T-helper 17 cell (primary cell): ENCODE results near the gene SCUBE3. TPM values are rescaled to one million over a fixed set of nuclear protein-coding genes. Genes with fewer than 3 reads are reported as not detected.

Experiments used
- ATAC-seq: fragments of 150-1000 bp; cut with Tn5 transposase; 2 replicates; pipeline ENCODE4 v1.10.0; 2021; ENCODE audit warnings: mild to moderate bottlenecking, moderate library complexity
- DNase-seq, 3 donors: peaks; one replicate each; pipeline versions ENCODE4 v3.0.0 to v3.0.0-alpha.2; 2020 to 2021
- H3K9me3 ChIP-seq: one replicate; pipeline ENCODE4 v1.7.0; 2013; ENCODE audit warnings: low read length, mild to moderate bottlenecking; ENCODE audit not compliant: control insufficient read depth, poor library complexity, severe bottlenecking
- H3K27ac Mint-ChIP-seq: one replicate; pipeline ENCODE4 v1.8.0; 2022; ENCODE audit warnings: mild to moderate bottlenecking, moderate library complexity, mixed read lengths
- H3K27me3 Mint-ChIP-seq: one replicate; pipeline ENCODE4 v1.8.0; 2022; ENCODE audit warnings: mixed read lengths
- H3K36me3 Mint-ChIP-seq: one replicate; pipeline ENCODE4 v1.8.0; 2022; ENCODE audit warnings: low read depth, mixed read lengths
- H3K4me1 Mint-ChIP-seq: one replicate; pipeline ENCODE4 v1.8.0; 2022; ENCODE audit warnings: mild to moderate bottlenecking, mixed read lengths
- H3K4me3 Mint-ChIP-seq: one replicate; pipeline ENCODE4 v1.8.0; 2022; ENCODE audit warnings: mild to moderate bottlenecking, moderate library complexity, mixed read lengths
- total RNA-seq, 4 donors: library from RNA in 2 of 4; stranded (reverse) in 2 of 4; gene quantifications; one replicate each; pipeline ENCODE4 v1.2.3 and lab custom pipeline; 2022 to 2026

The SCUBE3 gene
- total RNA-seq, 2 donors from 2014 or later = not detected

DNA sequence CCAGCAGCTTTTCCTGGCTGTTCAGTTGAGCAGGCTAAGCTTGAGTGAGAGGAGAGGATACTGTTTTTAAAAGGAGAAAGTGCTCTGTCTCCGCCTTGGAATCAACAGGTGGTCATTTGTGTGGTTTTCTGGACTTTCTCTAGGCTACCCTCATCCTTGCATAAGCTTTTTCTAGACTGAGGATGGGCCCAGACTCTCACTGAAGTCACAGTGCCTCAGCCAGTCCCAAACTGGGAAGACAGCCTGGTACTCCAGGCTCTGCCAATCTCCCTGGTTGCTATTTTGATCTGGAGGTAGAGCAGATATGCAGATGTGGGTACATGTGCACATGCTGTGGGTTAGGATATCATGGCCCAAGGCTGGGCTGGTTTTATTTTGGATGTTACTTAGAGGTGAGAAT is 7.0 kb downstream of the SCUBE3 start:
- H3K4me3 Mint-ChIP-seq = no peak overlapping the region
- H3K27ac Mint-ChIP-seq = no peak overlapping the region
- H3K36me3 Mint-ChIP-seq = peaks cover 15% of the 10 kb centered on the region
- no peaks in the 10 kb centered on the region for H3K9me3 ChIP-seq
- peaks cover 4% of the 10 kb centered on the region for H3K4me1 Mint-ChIP-seq
- peaks cover 70% of the 10 kb centered on the region for H3K27me3 Mint-ChIP-seq
- ATAC-seq = no peak
- DNase-seq = no peak

DNA sequence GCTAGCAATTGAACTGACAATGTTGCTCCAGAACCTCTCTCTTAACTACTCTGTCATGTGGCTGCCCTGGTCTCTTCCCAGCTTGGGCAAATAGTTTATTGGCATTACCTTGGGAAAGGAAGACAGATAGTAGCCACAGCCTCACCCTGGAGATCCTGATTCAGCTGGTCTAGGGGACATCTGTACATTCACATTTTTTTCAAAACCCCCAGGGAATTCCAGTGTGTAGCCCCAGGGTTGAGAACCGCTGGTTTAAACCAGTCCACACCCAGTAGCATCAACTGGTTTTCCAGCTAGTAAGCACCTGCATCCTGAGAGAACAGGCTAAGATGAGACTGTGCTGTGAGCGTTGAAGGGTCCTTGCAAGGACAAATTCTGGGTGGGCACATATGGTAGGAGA is 9.6 kb downstream of the SCUBE3 start:
- no peaks in the 10 kb centered on the region for H3K9me3 ChIP-seq
- DNase-seq (no peak), ATAC-seq (no peak)
- peaks cover 7% of the 10 kb centered on the region for H3K36me3 Mint-ChIP-seq
- peaks cover 43% of the 10 kb centered on the region for H3K27me3 Mint-ChIP-seq
- H3K4me1 Mint-ChIP-seq = peaks cover 4% of the 10 kb centered on the region
- H3K27ac Mint-ChIP-seq = peak overlapping the region; percentile 34
- H3K4me3 Mint-ChIP-seq = no peak overlapping the region

DNA sequence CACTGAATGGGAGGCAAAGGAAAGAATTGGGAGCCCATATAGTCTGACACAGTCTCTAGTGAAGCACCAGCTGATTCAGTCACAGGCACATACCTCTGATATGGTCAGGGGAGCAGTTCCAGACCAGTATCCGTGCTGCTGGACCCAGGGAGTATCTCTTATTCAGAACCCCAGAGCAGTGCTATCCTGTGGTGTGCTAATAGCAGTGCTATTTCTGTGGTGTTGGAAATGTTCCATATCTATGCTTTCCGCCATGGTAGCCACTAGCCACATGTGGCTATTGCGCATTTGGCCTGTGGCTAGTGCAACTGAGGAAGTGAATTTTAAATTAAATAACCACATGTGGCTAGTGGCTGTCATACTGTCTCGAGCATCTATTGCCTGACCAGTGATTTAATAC is 11.0 kb downstream of the SCUBE3 start:
- Mint-ChIP-seq H3K36me3 (peaks cover 7% of the 10 kb centered on the region), H3K27ac (no peak overlapping the region), H3K4me3 (no peak overlapping the region), H3K4me1 (peaks cover 4% of the 10 kb centered on the region), H3K27me3 (peaks cover 33% of the 10 kb centered on the region)
- no peaks in the 10 kb centered on the region for H3K9me3 ChIP-seq
- DNase-seq = no peak
- no peak for ATAC-seq

DNA sequence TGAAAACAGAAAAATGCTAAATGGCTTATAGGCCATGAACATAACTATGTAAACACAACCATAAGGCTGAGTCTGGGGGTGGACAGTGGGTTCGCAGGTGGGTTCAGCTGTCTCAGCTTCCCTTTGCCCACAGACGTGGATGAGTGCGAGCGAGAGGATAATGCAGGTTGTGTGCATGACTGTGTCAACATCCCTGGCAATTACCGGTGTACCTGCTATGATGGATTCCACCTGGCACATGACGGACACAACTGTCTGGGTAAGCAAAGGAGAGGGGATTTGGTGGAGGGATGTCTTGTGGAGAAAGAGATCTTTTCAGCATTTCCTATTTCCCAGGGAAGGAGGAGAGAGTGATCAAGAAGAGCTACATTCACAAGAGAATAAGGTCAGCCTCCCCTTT is 14.7 kb downstream of the SCUBE3 start:
- ATAC-seq = no peak
- H3K4me3 Mint-ChIP-seq = no peak overlapping the region
- H3K9me3 ChIP-seq = no peaks in the 10 kb centered on the region
- H3K36me3 Mint-ChIP-seq = peaks cover 9% of the 10 kb centered on the region
- H3K27me3 Mint-ChIP-seq = peaks cover 8% of the 10 kb centered on the region
- no peak overlapping the region for H3K27ac Mint-ChIP-seq
- peaks cover 4% of the 10 kb centered on the region for H3K4me1 Mint-ChIP-seq
- DNase-seq = no peak

DNA sequence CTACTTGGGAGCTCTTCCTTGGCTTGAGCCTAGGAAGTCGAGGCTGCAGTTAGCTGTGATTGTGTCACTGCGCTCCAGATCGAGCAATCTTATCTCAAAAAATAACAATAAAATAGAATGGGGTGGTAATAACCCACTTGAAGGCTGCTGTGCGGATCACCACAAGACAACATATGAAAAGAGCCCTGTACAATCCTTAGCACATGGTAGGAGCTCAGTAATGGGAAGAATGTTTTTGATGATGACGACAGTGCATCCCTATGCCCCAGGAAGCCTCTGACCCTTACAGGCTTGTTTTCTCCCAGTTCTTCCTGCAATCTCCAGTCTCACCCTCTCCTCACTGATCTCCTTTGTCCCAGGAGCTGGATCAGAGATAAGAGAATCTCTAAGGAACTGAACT is 15.5 kb downstream of the SCUBE3 start:
- no peak overlapping the region for H3K4me3 Mint-ChIP-seq
- DNase-seq (no peak), ATAC-seq (no peak)
- peaks cover 2% of the 10 kb centered on the region for H3K36me3 Mint-ChIP-seq
- H3K4me1 Mint-ChIP-seq = peaks cover 4% of the 10 kb centered on the region
- no peaks in the 10 kb centered on the region for H3K27me3 Mint-ChIP-seq
- H3K9me3 ChIP-seq = no peaks in the 10 kb centered on the region
- H3K27ac Mint-ChIP-seq = no peak overlapping the region

DNA sequence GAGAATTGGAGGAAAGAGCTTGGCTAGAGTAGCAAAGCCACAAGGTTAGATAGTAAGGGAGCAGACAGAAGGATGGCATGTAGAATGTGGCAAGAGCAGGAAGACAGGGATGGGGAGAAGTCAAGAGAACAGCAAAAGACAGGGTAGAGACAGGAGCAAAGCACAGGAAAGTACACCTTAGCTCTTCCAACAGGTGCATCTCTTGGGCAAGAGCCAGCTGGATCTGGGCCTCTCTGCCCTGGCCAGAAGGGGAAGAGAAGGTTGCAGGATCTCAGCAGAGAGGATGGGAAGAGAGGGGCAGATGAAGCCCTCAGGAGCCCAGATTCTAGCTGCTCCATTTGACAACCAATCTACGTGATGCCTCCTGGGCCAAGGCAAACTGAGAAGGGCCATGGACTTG is 16.7 kb downstream of the SCUBE3 start:
- ATAC-seq = no peak
- H3K9me3 ChIP-seq = no peaks in the 10 kb centered on the region
- Mint-ChIP-seq H3K36me3 (peaks cover 2% of the 10 kb centered on the region), H3K4me1 (peaks cover 4% of the 10 kb centered on the region), H3K4me3 (no peak overlapping the region), H3K27ac (no peak overlapping the region), H3K27me3 (no peaks in the 10 kb centered on the region)
- DNase-seq = no peak

DNA sequence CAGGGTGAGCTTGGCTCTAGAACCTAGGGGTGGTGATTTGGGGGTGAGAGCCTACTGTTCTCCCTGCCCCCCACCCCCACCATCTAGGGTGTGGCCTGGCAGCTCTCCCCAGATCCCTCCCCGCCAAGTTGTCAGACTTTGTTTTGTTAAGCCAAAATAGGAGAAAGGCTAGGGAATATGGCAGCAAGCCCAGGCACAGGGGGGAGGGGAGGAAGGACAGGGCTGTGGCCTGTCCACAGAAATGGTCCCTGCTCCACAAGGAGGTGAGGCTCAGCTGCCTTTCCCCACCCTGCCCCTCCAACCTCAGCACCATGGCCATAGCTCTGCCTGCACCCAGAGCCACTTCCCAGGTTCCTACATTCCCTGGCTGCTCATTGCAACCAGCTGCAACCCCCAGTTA is 17.2 kb downstream of the SCUBE3 start:
- DNase-seq (no peak), ATAC-seq (no peak)
- no peak overlapping the region for H3K4me3 Mint-ChIP-seq
- H3K36me3 Mint-ChIP-seq = peaks cover 2% of the 10 kb centered on the region
- H3K27me3 Mint-ChIP-seq = no peaks in the 10 kb centered on the region
- H3K4me1 Mint-ChIP-seq = peaks cover 2% of the 10 kb centered on the region
- H3K27ac Mint-ChIP-seq = no peak overlapping the region
- no peaks in the 10 kb centered on the region for H3K9me3 ChIP-seq

DNA sequence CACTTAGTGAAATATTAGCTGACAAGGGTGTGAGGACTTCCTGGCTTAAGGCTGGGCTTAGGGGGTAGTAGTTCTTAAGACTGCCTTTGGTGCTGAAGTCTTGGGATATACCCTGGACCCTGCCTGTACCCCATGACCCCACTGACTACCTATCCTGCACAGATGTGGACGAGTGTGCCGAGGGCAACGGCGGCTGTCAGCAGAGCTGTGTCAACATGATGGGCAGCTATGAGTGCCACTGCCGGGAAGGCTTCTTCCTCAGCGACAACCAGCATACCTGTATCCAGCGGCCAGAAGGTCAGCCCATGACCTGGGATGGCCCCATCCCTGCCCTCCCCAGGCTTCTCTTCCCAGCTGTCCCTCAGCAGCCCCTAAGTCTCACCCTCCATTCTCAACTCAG is 17.8 kb downstream of the SCUBE3 start:
- Mint-ChIP-seq H3K4me1 (no peaks in the 10 kb centered on the region), H3K27me3 (no peaks in the 10 kb centered on the region), H3K27ac (no peak overlapping the region), H3K4me3 (no peak overlapping the region), H3K36me3 (peaks cover 2% of the 10 kb centered on the region)
- ATAC-seq = no peak
- DNase-seq = no peak
- H3K9me3 ChIP-seq = no peaks in the 10 kb centered on the region

DNA sequence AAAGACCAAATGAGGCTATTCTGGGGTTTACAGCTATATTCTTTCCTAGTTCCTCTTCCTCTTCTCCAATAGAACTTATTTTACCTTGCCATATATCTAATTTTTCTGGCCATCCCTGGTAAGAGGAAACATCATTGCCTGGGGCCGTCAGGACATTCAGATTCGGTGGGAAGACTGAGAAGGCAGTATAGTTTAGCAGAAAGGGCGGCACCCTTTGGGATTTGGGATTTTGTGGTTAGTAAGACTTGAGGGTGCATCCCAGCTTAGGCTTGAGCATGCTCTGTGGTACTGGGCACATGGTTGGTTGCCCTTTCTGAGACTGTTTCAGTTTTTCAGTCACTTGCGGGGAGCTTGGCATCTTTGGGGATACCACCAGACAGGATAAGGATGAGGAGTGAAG is 21.1 kb downstream of the SCUBE3 start:
- DNase-seq = no peak
- ATAC-seq = no peak
- H3K9me3 ChIP-seq = no peaks in the 10 kb centered on the region
- Mint-ChIP-seq H3K4me1 (peaks cover 2% of the 10 kb centered on the region), H3K4me3 (no peak overlapping the region), H3K27me3 (no peaks in the 10 kb centered on the region), H3K27ac (no peak overlapping the region), H3K36me3 (peaks cover 2% of the 10 kb centered on the region)

DNA sequence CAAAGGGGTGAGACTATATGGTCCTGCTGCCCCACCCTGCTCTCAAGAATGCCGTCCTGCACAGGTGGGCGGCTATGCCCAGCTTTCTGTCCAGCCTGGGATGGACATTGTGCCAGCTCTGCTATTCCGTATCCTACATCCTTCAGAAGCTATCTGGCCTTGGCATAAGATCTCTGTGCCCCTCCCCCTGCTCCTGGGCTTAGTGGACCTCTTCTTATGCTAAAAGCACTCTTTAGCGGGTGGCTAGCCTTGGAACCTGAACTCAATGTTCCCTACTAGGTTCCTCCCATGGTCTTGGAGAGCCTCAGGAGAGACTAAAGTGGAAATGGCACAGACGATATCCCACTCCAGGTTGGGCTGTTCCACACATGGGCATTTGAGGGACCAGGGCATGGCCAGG is 22.5 kb downstream of the SCUBE3 start:
- Mint-ChIP-seq H3K4me3 (no peak overlapping the region), H3K27me3 (no peaks in the 10 kb centered on the region), H3K36me3 (peaks cover 4% of the 10 kb centered on the region), H3K27ac (no peak overlapping the region), H3K4me1 (peaks cover 6% of the 10 kb centered on the region)
- ATAC-seq (no peak), DNase-seq (no peak)
- H3K9me3 ChIP-seq = no peaks in the 10 kb centered on the region

DNA sequence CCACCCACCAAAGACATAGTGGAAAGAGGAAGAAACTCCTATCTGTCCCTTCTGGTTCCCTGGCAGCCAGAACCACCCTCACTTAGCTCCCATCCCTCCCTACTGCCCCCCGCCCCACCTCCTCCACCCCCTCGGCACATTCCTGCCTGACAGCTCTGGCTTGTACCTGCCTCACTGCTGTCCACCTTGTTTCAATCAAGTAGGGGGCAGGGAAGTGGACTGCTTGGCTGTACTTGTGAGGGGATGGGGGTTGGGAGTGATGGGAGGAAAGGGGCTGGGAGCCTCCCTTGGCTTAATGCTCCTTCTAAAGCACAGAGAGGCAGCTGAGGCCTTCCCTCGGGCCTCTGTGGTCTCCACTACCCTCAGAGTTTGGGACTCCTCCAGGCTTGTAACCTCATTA is 23.7 kb downstream of the SCUBE3 start:
- H3K4me1 Mint-ChIP-seq = peaks cover 9% of the 10 kb centered on the region
- peaks cover 2% of the 10 kb centered on the region for H3K36me3 Mint-ChIP-seq
- no peak overlapping the region for H3K27ac Mint-ChIP-seq
- no peaks in the 10 kb centered on the region for H3K27me3 Mint-ChIP-seq
- H3K4me3 Mint-ChIP-seq = no peak overlapping the region
- DNase-seq = no peak
- ATAC-seq = no peak
- no peaks in the 10 kb centered on the region for H3K9me3 ChIP-seq

DNA sequence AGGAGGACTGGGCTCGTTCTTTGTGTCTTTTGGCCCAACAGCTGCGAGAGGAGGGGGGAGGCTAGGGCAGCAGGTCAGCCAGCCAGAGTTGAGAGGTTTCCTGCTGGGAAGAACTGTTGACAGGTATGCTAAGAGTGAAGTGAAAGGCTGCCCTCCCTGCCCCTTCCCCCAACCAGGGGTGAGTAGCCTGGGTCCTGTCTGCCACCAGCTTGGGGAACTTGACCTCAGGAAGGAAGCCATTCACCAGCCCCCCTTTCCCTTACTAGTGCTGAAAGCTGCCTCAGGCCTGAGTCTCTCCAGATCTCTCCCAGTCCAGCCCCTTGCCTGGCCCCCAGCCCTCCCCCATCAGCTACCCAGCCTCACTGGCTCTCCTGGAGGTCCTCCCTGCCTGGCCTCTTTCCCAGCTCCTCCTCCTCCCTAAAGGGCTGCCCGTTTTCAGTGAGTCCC is 25.1 kb downstream of the SCUBE3 start:
- Mint-ChIP-seq H3K4me3 (no peak overlapping the region), H3K27me3 (no peaks in the 10 kb centered on the region)
- no peak for ATAC-seq

DNA sequence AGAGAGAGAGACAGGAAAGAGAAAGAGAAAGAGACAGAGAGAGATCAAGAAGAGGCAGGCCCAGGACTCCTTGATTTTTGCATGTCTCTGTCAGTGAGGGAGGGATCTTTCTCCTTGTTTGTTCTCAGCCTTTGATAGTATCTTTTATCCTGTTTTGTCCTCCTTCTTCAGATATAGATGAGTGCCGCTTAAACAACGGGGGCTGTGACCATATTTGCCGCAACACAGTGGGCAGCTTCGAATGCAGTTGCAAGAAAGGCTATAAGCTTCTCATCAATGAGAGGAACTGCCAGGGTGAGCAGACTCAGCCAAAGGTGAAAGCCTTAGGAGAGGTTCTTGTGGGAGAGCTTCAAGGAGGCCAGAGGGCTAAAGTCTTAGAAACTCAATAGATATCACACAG is 25.8 kb downstream of the SCUBE3 start:
- H3K9me3 ChIP-seq = no peaks in the 10 kb centered on the region
- H3K36me3 Mint-ChIP-seq = peaks cover 5% of the 10 kb centered on the region
- no peaks in the 10 kb centered on the region for H3K27me3 Mint-ChIP-seq
- H3K4me1 Mint-ChIP-seq = peaks cover 10% of the 10 kb centered on the region
- no peak overlapping the region for H3K4me3 Mint-ChIP-seq
- DNase-seq (no peak), ATAC-seq (no peak)
- no peak overlapping the region for H3K27ac Mint-ChIP-seq

More for the DNA sequence above, 25.1 kb downstream of the SCUBE3 start:
- H3K27ac Mint-ChIP-seq = no peak overlapping the region
- peaks cover 2% of the 10 kb centered on the region for H3K36me3 Mint-ChIP-seq
- no peaks in the 10 kb centered on the region for H3K9me3 ChIP-seq
- no peak for DNase-seq
- peaks cover 9% of the 10 kb centered on the region for H3K4me1 Mint-ChIP-seq

DNA sequence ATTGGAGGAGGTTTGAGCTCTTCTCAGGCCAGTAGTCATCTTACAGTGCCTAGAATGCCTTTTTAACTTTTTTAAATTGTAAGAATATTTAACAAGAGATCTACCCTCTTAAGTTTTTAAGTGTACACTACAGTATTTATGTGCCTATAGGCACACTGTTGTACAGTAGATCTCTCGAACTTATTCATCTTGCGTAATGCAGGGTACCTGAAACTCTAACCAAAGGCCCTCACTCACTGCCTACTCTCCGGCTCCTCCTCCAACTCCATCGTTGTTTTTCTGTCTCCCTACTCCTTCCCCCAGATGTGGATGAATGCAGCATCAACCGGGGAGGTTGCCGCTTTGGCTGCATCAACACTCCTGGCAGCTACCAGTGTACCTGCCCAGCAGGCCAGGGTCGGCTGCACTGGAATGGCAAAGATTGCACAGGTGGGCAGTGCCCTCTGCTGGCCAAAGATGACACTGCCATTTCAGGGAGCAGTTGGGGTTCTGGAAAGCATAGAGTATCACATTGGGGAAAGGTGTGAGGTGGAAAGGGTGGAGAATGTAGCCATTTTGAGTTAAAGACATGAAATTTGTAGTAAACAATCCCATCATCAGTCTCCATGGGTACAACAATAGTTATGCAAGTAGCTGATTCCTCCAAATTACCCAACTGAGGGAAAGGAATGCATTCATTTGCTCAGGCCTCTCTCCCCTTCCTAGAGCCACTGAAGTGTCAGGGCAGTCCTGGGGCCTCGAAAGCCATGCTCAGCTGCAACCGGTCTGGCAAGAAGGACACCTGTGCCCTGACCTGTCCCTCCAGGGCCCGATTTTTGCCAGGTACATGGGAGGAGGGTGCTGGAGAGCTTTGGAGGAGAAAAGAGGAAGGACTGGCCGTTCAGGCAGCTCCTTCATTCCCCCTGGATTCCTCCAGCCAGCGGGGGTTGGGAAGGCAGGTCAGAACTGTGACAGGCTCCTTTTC is 27.4 kb downstream of the SCUBE3 start:
- ATAC-seq = peak; percentile 92
- Mint-ChIP-seq H3K4me3 (no peak overlapping the region), H3K27ac (peak overlapping the region; percentile 6), H3K27me3 (no peaks in the 10 kb centered on the region), H3K36me3 (peaks cover 5% of the 10 kb centered on the region), H3K4me1 (peaks cover 17% of the 10 kb centered on the region)
- DNase-seq = peak; percentile 51 to 72 (median 52)
- H3K9me3 ChIP-seq = no peaks in the 10 kb centered on the region
